HG02623 (cell line): Measurements from ENCODE around the gene TRIM15.
"Not testable (repeated sequence)": the region's sequence is repeated elsewhere in the genome, so short reads cannot be mapped to it uniquely, and the experiment has no call there.

Experiments used
- ATAC-seq: cut with Tn5 transposase; IDR thresholded peaks from one replicate; pipeline ENCODE4 v1.9.1; 2021; ENCODE audit warnings: moderate library complexity; ENCODE audit not compliant: unreplicated experiment

Gene TRIM15

GRCh38 chr6:30160785-30161531 lies 2.4 kb upstream of the TRIM15 start, which contains the start of gene TRIM10:
TSS of gene TRIM10 (minus strand) at chr6:30161211. CDS start at chr6:30160858, 353 bp downstream.
- ATAC-seq: no peak

GRCh38 chr6:30162265-30163089 lies 869 bp upstream of the TRIM15 start:
- no peak for ATAC-seq

GRCh38 chr6:30163918-30164654 lies 740 bp downstream of the TRIM15 start:
- ATAC-seq: no peak

GRCh38 chr6:30164714-30165113 lies 1.4 kb downstream of the TRIM15 start:
- ATAC-seq: no peak

- not testable (repeated sequence) for ATAC-seq
These were observed 1.9 kb downstream of the TRIM15 start for GRCh38 chr6:30165238-30165637.

- no peak for ATAC-seq
These were observed 3.8 kb downstream of the TRIM15 start for GRCh38 chr6:30167101-30167500.

- no peak for ATAC-seq
These were observed 5.4 kb downstream of the TRIM15 start for GRCh38 chr6:30168741-30169140.

- ATAC-seq: no peak
These were observed 6.6 kb downstream of the TRIM15 start for GRCh38 chr6:30169658-30170614.

- ATAC-seq: no peak
These were observed 8.5 kb downstream of the TRIM15 start for GRCh38 chr6:30171677-30172471.

GRCh38 chr6:30172681-30173080 lies 9.3 kb downstream of the TRIM15 start:
- ATAC-seq: no peak

- ATAC-seq: no peak
These were observed 12.4 kb downstream of the TRIM15 start for GRCh38 chr6:30175765-30176164.

- no peak for ATAC-seq
These were observed 15.5 kb downstream of the TRIM15 start for GRCh38 chr6:30178837-30179236.

GRCh38 chr6:30180145-30180544 lies 16.8 kb downstream of the TRIM15 start:
- no peak for ATAC-seq

GRCh38 chr6:30184417-30185031 lies 21.2 kb downstream of the TRIM15 start:
- no peak for ATAC-seq

GRCh38 chr6:30185846-30186484 lies 22.6 kb downstream of the TRIM15 start:
- no peak for ATAC-seq

- ATAC-seq: no peak
These were observed 25.2 kb downstream of the TRIM15 start for GRCh38 chr6:30188541-30188940.

GRCh38 chr6:30192076-30192475 lies 28.7 kb downstream of the TRIM15 start:
- no peak for ATAC-seq
